ENCODE data around the gene LEPR. TPM values are rescaled to one million over a fixed set of nuclear protein-coding genes. Genes with fewer than 3 reads are reported as not detected.

The LEPR gene
- total RNA-seq, 1 experiment from 2014 or later = 5.3 TPM

DNA sequence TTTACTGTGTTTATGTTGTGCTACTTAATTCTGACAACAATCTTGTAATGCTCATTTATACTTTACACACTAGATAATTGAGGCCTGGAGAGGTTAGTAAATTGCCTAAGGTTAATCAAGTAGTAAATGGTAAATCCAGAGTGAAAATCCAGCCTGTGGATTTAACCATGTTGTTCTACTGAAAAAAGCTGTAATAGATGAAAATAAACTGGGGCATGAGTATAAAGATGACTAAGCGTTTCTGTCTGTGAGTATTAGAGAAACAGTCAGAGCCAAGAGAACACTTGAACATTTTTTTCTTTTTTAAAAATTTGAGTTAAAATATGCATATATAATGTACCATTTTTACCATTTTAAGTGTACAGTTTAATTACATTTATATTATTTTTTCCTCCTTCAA, 47.9 kb upstream of the LEPR start:
- TF ChIP-seq NR2C2 (CRISPR knock-in tag; IDR thresholded peaks at IDR 0.05) (no peak), ATF6 (CRISPR knock-in tag; IDR thresholded peaks at IDR 0.05) (no peak), PREB (CRISPR knock-in tag; IDR thresholded peaks at IDR 0.05; ENCODE audit: borderline replicate concordance) (no peak), ZNF232 (CRISPR knock-in tag; IDR thresholded peaks at IDR 0.05) (no peak), ZBTB43 (CRISPR knock-in tag; IDR thresholded peaks at IDR 0.05) (no peak), NFE2L1 (CRISPR knock-in tag; IDR thresholded peaks at IDR 0.05) (no peak), CDX4 (CRISPR knock-in tag; IDR thresholded peaks at IDR 0.05; ENCODE audit: borderline replicate concordance) (no peak), ZNF263 (CRISPR knock-in tag; IDR thresholded peaks at IDR 0.05; ENCODE audit: low read depth) (no peak)
- TF ChIP-seq, protein P1, sequence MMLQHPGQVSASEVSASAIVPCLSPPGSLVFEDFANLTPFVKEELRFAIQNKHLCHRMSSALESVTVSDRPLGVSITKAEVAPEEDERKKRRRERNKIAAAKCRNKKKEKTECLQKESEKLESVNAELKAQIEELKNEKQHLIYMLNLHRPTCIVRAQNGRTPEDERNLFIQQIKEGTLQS (CRISPR knock-in tag; conservative IDR thresholded peaks at IDR 0.05) = no peak
- DNase-seq (ENCODE audit: low spot score) = no peak
- H3K27ac Mint-ChIP-seq = no peak overlapping the region
- H3K9me3 Mint-ChIP-seq = no peaks in the 10 kb centered on the region
- ChIA-PET POLR2A (no interaction called here), CTCF (no interaction called here)
- no peak overlapping the region for H3K4me3 Mint-ChIP-seq
- H3K27me3 Mint-ChIP-seq (ENCODE audit: low read depth) = no peaks in the 10 kb centered on the region
- no peak for ATAC-seq
- no peaks in the 10 kb centered on the region for H3K36me3 Mint-ChIP-seq
- no peaks in the 10 kb centered on the region for H3K4me1 Mint-ChIP-seq

- ATAC-seq (no peak), DNase-seq (ENCODE audit: low spot score) (no peak)
- TF ChIP-seq ZNF512 (CRISPR knock-in tag; IDR thresholded peaks at IDR 0.05; ENCODE audit: borderline replicate concordance) (no peak), ZNF416 (CRISPR knock-in tag; IDR thresholded peaks at IDR 0.05) (no peak)
- Mint-ChIP-seq H3K27ac (no peak overlapping the region), H3K4me1 (no peaks in the 10 kb centered on the region), H3K4me3 (no peak overlapping the region), H3K36me3 (peaks cover 2% of the 10 kb centered on the region; the same call in 1 of the 2 replicates), H3K9me3 (peaks cover 3% of the 10 kb centered on the region; the same call in 1 of the 2 replicates), H3K27me3 (ENCODE audit: low read depth) (no peaks in the 10 kb centered on the region)
- POLR2A ChIA-PET = no interaction called here
- CTCF ChIA-PET = no interaction called here
Measured at GRCh38 chr1:65377496-65378246, 42.8 kb upstream of the LEPR start.

GRCh38 chr1:65378247-65378946, 42.1 kb upstream of the LEPR start:
- peaks cover 3% of the 10 kb centered on the region; the same call in 1 of the 2 replicates for H3K36me3 Mint-ChIP-seq
- DNase-seq (ENCODE audit: low spot score) (no peak), ATAC-seq (no peak)
- H3K27ac Mint-ChIP-seq = no peak overlapping the region
- no peaks in the 10 kb centered on the region for H3K27me3 Mint-ChIP-seq (ENCODE audit: low read depth)
- no peak overlapping the region for H3K4me3 Mint-ChIP-seq
- no peaks in the 10 kb centered on the region for H3K4me1 Mint-ChIP-seq
- H3K9me3 Mint-ChIP-seq = peaks cover 4% of the 10 kb centered on the region; the same call in 1 of the 2 replicates
- POLR2A ChIA-PET = no interaction called here
- CTCF ChIA-PET = interaction anchor here (0.6 kb wide), 1 partner anchor 42 kb away, joined by 4 read pairs; no protein-coding TSS in a partner anchor
- no peak for TF ChIP-seq ZNF512 (CRISPR knock-in tag; IDR thresholded peaks at IDR 0.05; ENCODE audit: borderline replicate concordance)
- TF ChIP-seq, protein P2, sequence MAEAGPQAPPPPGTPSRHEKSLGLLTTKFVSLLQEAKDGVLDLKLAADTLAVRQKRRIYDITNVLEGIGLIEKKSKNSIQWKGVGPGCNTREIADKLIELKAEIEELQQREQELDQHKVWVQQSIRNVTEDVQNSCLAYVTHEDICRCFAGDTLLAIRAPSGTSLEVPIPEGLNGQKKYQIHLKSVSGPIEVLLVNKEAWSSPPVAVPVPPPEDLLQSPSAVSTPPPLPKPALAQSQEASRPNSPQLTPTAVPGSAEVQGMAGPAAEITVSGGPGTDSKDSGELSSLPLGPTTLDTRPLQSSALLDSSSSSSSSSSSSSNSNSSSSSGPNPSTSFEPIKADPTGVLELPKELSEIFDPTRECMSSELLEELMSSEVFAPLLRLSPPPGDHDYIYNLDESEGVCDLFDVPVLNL (CRISPR knock-in tag; IDR thresholded peaks at IDR 0.05; ENCODE audit: borderline replicate concordance, low read depth) = no peak
- no peak for TF ChIP-seq GABPB1 (CRISPR knock-in tag; IDR thresholded peaks at IDR 0.05)
- TF ChIP-seq EMX1 (CRISPR knock-in tag; IDR thresholded peaks at IDR 0.05) = no peak
- TF ChIP-seq ZNF416 (CRISPR knock-in tag; IDR thresholded peaks at IDR 0.05) = no peak
- no peak for TF ChIP-seq FOXJ3 (CRISPR knock-in tag; IDR thresholded peaks at IDR 0.05; ENCODE audit: borderline replicate concordance)
- no peak for TF ChIP-seq ZNF671 (CRISPR knock-in tag; IDR thresholded peaks at IDR 0.05)
- TF ChIP-seq IRF2 (CRISPR knock-in tag; IDR thresholded peaks at IDR 0.05; ENCODE audit: borderline replicate concordance, low read depth) = no peak
- no peak for TF ChIP-seq IRF1 (CRISPR knock-in tag; IDR thresholded peaks at IDR 0.05)
- no peak for TF ChIP-seq CREB1 (CRISPR knock-in tag; IDR thresholded peaks at IDR 0.05)

All from WTC11 (cell line).